ENCODE data around the gene BBIP1.
A peak's percentile ranks its signal among the peaks of the same experiment; 100 is the strongest.
"Not testable (repeated sequence)": the region's sequence is repeated elsewhere in the genome, so short reads cannot be mapped to it uniquely, and the experiment has no call there.

The BBIP1 gene

GRCh38 chr10:110919971-110920881 lies 1.2 kb upstream of the BBIP1 start:
- peak; percentile 78 for DNase-seq

DNA sequence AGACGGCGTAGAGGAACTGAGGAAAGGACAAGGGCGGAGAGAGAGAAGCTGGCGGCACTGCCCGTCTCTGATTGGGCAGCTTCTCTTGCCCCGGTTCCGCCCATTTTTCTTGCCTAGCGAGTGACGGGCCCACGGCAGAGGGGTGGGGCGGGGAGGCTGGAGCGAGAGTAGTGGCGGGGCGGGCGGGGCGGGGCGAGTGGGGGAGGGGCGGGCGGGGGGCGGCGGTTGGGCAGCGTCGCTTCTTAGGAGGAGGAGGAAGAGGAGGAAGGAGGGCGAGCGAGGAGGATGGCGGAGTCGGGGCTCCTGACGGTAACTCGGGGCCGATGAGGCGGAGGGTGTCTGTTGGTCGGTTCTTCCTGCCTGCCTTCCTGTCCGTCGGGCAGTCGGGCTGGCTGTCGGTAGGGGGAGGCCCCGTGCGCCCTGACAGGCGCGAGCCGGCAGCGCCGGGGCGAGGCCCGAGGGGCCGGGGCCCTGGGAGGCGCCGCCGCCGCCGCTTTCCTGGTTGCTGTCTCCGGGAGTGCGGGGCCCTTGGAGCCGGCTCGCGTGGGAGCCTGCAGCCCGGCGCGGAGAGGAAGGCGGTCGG lies 460 bp upstream of the BBIP1 start, which contains the start of gene SHOC2:
SHOC2 (plus strand) TSS at position 256 of the 583 bp plus-strand sequence. CDS start 44,755 bp downstream, outside the sequence.
- no peak for DNase-seq

GRCh38 chr10:110918269-110918642 lies 724 bp downstream of the BBIP1 start:
- peak; percentile 93 for DNase-seq

- peak; percentile 76 for DNase-seq
Measured at GRCh38 chr10:110916554-110917346, 2.2 kb downstream of the BBIP1 start.

- DNase-seq, result not testable (repeated sequence)
Measured at GRCh38 chr10:110915600-110915999, 3.4 kb downstream of the BBIP1 start.

DNA sequence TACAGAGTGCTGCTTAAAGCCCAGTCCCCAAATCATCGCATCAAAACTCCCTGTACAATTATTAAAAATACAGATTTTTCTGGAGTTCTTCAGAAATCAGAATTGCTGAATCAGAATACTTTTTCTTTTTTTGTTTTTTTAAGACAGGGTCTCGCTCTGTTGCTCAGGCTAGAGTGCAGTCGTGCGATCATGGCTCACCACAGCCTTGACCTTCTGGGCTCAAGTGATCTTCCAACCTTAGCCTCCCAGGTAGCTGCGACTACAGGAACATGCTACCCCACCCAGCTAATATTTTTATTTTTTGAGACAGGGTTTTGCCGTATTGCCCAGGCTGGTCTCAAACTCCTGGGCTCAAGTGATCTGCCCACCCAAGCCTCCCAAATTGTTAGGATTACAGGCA lies 3.9 kb downstream of the BBIP1 start:
- peak; percentile 52 for DNase-seq

DNA sequence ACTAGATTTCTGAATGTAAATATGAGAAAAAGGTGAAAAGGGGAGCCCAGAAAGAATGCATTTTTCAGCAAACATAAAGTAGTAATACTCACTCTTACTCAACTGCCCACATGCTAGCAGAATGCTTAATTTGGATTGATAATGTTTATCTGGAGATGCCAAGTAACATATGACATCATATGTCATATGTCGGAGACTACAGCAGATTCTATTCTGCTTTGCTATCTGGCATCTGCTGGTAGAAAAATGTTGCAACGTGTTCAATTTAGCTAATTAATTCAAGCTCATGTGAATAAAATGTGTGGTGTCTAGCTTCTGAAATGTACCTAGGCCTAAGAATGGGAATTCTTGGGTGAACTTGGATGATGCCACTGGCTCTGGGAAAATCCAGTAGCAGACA lies 4.5 kb downstream of the BBIP1 start:
- DNase-seq, result no peak

- DNase-seq, result no peak
Measured at GRCh38 chr10:110912374-110912773, 6.6 kb downstream of the BBIP1 start.

DNA sequence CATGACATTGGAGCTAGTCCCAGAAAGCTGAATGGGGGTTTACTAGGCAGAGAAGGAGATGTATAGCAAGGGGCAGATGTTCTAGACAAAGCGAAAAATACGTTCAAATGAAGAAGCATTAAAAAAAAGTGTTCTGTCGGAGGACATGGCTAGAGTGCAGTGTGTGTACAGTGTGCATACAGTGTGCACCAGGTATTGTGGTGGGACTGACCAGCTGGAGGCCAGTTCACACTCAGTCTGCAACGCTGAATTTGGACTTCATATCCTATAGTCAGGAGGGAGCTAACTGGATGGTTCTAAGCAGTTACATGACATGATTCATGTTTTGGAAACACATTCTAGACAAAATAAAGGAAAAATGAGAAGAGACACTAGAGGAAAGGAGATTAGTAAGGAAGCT lies 8.8 kb downstream of the BBIP1 start:
- DNase-seq, result no peak

DNA sequence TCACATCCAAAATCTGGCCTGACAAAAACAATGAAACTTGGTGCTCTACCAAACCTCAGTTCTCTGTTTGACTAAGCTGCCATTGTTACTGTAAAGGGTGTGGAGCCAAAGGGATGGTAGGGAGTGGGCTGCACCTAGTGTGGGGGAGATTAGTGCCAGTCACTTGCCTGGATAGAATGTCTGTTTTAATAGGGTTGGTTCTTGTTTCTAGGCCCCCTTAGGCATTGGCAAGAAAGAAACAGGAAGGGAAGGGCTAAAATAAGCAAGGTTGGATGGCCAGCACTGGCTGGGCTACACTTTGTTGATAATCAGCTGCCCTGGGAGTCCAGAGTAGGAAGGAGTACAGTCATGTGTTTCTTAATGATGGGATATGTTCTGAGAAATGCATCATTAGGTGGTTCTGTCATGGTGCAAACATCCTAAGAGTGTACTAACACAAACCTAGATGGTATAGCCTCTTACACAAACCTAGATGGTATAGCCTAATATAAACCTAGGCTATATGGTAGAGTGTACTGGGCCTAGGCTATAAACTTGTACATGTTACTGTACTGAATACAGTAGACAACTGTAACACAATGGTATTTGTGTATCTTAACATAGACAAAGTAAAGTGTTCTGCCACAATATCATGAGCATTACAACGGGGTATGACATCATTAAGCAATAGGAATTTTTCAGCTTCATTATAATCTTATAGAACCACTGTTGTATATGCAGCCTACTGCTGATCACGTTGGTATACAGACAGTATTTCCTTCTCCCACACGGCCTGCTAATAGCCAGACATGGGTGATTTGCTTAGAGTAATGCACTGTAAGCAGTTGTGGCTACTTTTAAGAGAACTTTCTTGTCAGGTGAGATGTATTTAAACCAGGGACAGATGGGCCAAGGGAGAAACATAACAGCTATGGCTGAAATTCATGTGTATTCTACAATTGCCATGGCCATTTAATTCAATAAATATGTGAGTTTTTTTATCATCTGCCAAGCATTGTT lies 15.4 kb downstream of the BBIP1 start:
- no peak for DNase-seq

GRCh38 chr10:110901954-110902819 lies 16.8 kb downstream of the BBIP1 start:
- peak; percentile 24 for DNase-seq

DNA sequence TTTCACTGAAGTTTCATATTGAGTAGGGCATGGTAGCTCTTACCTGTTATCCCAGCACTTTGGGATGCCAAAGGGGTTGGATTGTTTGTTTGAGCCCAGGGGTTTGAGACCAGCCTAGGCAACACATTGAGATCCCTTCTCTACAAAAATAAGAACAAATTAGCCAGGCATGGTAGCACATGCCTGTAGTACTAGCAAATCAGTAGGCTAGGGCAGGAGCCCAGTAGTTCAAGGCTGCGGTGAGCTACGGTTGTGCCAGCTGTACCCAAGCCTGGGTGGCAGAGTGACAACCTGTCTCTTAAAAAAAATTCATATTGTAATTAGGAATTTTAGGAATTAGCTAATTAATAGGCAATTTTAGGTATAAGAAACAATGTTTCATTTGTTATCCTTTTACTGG lies 18.0 kb downstream of the BBIP1 start:
- no peak for DNase-seq

DNA sequence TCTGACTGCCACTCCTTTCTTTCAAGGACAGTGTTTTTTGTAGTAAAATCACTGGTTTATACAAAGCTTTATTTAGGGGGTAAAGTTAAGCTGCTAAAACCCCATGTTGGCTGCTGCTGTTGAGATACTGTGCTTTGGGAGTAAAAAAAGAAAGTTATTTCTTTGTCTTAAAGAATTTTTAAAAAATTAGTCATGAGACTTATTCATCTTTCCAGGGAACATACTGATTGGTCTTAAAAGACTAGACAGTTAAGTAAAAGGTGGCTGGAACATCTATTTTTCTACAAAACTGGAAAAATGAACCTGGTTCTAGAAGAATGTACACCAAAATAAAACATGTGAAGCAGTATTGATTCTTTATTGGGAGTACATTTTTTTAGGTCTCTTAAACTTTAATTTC lies 20.6 kb downstream of the BBIP1 start:
- no peak for DNase-seq

GRCh38 chr10:110897184-110897583 lies 21.8 kb downstream of the BBIP1 start:
- DNase-seq, result no peak

- peak; percentile 66 for DNase-seq
Measured at GRCh38 chr10:110893559-110894179, 25.3 kb downstream of the BBIP1 start.

GRCh38 chr10:110892602-110893288 lies 26.2 kb downstream of the BBIP1 start:
- DNase-seq, result no peak

DNA sequence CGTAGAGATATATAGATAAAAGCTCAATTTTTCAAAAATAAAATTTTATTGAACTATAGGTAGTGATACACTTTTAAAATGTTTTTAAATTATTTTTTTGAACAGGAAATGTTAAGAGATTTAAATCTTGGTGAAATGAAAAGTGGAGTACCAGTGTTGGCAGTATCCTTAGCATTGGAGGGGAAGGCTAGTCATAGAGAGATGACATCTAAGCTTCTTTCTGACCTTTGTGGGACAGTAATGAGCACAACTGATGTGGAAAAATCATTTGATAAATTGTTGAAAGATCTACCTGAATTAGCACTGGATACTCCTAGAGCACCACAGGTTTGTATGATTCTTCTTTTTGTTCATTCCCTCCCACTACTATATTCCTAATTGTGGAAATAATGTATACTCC lies 31.4 kb downstream of the BBIP1 start:
- DNase-seq, result no peak

- DNase-seq, result no peak
Measured at GRCh38 chr10:110885932-110886674, 32.9 kb downstream of the BBIP1 start.

- no peak for DNase-seq
Measured at GRCh38 chr10:110883924-110884323, 35.1 kb downstream of the BBIP1 start.

Data from kidney glomerular epithelial cell (primary cell).